Measurements from ENCODE around the gene KIAA1755. TPM values are rescaled to one million over a fixed set of nuclear protein-coding genes. Genes with fewer than 3 reads are reported as not detected.
"Not testable (repeated sequence)": the region's sequence is repeated elsewhere in the genome, so short reads cannot be mapped to it uniquely, and the experiment has no call there.

The KIAA1755 gene
- total RNA-seq, 2 donors from 2014 or later = not detected

DNA sequence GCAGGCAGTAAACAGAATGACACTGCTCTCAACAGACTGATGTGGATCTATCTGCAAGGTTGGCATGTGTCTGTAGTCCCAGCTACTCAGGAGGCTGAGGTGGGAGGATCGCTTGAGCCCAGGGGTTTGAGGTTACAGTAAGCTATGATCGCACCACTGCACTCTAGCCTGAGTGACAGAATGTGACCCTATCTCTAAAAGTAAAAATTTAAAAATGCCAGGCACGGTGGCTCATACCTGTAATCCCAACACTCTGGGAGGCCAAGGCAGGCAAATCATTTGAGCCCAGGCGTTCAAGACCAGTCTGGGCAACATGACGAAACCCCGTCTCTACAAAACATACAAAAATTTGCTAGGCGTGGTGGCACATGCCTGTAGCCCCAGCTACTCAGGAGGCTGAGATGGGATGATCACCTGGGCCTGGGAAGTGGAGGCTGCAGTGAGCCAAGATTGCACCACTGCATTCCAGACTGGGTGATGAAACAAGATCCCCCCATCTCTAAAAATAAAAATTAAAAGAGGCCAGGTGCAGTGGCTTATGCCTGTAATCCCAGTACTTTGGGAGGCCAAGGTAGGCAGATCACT is 23.6 kb upstream of the KIAA1755 start:
- H3K9me3 ChIP-seq (ENCODE audit: control insufficient read depth, low read length, poor library complexity, severe bottlenecking); H3K4me3 Mint-ChIP-seq; H3K27ac Mint-ChIP-seq; H3K36me3 Mint-ChIP-seq (ENCODE audit: low read depth); H3K4me1 Mint-ChIP-seq; ATAC-seq; DNase-seq: not testable (repeated sequence)
- peaks cover 34% of the 10 kb centered on the region for H3K27me3 Mint-ChIP-seq

DNA sequence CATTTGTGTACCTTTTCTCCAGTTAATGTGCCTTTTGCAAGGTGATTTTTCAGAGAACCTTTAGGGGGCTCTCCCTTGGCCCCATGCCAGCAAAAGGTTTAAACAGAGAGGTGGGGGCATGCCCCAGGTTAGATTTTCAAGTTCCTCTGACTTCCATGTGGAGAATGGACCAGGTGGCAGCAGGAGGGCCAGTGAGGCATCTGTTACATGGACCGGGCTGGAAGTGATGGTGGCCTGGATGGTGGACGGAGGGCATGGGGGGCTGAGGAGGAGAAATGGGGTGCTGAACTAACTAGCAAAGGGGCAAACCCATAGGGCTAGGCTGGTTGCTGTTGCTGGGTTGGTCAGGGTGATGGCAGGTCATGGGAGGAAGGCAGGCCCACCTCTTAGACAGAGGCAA is 22.7 kb upstream of the KIAA1755 start:
- peaks cover 7% of the 10 kb centered on the region for H3K4me1 Mint-ChIP-seq
- DNase-seq (no peak), ATAC-seq (no peak)
- no peak overlapping the region for H3K4me3 Mint-ChIP-seq
- H3K27ac Mint-ChIP-seq = no peak overlapping the region
- H3K36me3 Mint-ChIP-seq (ENCODE audit: low read depth) = no peaks in the 10 kb centered on the region
- peaks cover 31% of the 10 kb centered on the region for H3K27me3 Mint-ChIP-seq
- no peaks in the 10 kb centered on the region for H3K9me3 ChIP-seq (ENCODE audit: control insufficient read depth, low read length, poor library complexity, severe bottlenecking)

GRCh38 chr20:38281176-38281915 is 20.8 kb upstream of the KIAA1755 start:
- not testable (repeated sequence) for ATAC-seq; H3K36me3 Mint-ChIP-seq (ENCODE audit: low read depth); H3K4me1 Mint-ChIP-seq; H3K9me3 ChIP-seq (ENCODE audit: control insufficient read depth, low read length, poor library complexity, severe bottlenecking); DNase-seq; H3K4me3 Mint-ChIP-seq; H3K27ac Mint-ChIP-seq
- H3K27me3 Mint-ChIP-seq = peaks cover 19% of the 10 kb centered on the region

GRCh38 chr20:38278763-38279162 is 18.2 kb upstream of the KIAA1755 start:
- Mint-ChIP-seq H3K4me1 (no peaks in the 10 kb centered on the region), H3K27me3 (peaks cover 16% of the 10 kb centered on the region), H3K36me3 (ENCODE audit: low read depth) (no peaks in the 10 kb centered on the region), H3K27ac (no peak overlapping the region), H3K4me3 (no peak overlapping the region)
- DNase-seq (no peak), ATAC-seq (no peak)
- H3K9me3 ChIP-seq (ENCODE audit: control insufficient read depth, low read length, poor library complexity, severe bottlenecking) = no peaks in the 10 kb centered on the region

DNA sequence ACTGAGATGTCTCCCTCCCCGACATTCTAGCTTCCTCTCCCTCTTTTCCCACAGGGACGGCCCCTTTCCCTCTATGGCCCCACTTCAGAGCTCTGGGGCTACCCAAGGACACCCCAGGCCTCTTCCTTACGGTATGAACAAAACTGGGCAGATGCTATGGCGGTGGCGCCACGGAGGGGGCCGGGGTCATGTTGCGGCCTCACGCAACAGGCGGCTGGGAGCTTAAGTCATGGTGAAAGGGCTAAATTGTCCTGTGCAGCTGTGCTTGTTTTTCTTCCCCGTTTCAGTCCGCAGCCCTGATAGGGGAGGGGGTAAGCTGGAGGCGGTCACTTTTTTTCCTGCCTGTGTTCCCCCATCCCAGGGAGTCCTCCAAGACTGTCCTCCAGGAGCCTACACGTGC is 17.6 kb upstream of the KIAA1755 start:
- no peaks in the 10 kb centered on the region for H3K4me1 Mint-ChIP-seq
- DNase-seq (no peak), ATAC-seq (no peak)
- H3K27ac Mint-ChIP-seq = no peak overlapping the region
- H3K27me3 Mint-ChIP-seq = peaks cover 10% of the 10 kb centered on the region
- no peaks in the 10 kb centered on the region for H3K36me3 Mint-ChIP-seq (ENCODE audit: low read depth)
- no peak overlapping the region for H3K4me3 Mint-ChIP-seq
- H3K9me3 ChIP-seq (ENCODE audit: control insufficient read depth, low read length, poor library complexity, severe bottlenecking) = no peaks in the 10 kb centered on the region

DNA sequence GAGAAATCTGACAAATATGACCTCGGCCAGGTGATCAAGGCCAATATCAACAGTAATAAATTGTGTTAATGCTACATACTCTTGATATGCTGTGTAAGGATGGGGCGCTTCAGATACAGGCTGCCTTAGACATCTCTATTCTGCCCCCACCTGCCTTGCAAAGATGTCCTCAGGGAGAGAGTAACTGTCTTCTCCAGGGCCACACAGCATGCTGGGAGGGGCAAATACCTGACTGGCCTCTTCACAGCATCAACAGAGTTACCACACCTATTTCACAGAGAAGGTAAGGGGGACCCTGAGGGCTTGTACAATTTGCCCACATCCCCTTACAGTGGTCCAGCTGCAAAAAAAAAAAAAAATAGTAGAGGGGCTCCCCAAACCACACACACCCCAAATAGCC is 17.2 kb upstream of the KIAA1755 start:
- no peak overlapping the region for H3K4me3 Mint-ChIP-seq
- no peak for DNase-seq
- no peak for ATAC-seq
- peaks cover 9% of the 10 kb centered on the region for H3K27me3 Mint-ChIP-seq
- H3K36me3 Mint-ChIP-seq (ENCODE audit: low read depth) = no peaks in the 10 kb centered on the region
- H3K4me1 Mint-ChIP-seq = no peaks in the 10 kb centered on the region
- no peak overlapping the region for H3K27ac Mint-ChIP-seq
- H3K9me3 ChIP-seq (ENCODE audit: control insufficient read depth, low read length, poor library complexity, severe bottlenecking) = no peaks in the 10 kb centered on the region

GRCh38 chr20:38277285-38277684 is 16.8 kb upstream of the KIAA1755 start:
- ATAC-seq = no peak

GRCh38 chr20:38275815-38276550 is 15.4 kb upstream of the KIAA1755 start:
- H3K9me3 ChIP-seq (ENCODE audit: control insufficient read depth, low read length, poor library complexity, severe bottlenecking) = no peaks in the 10 kb centered on the region
- H3K27ac Mint-ChIP-seq = no peak overlapping the region
- ATAC-seq (no peak), DNase-seq (no peak)
- H3K27me3 Mint-ChIP-seq = peaks cover 13% of the 10 kb centered on the region
- no peaks in the 10 kb centered on the region for H3K4me1 Mint-ChIP-seq
- no peaks in the 10 kb centered on the region for H3K36me3 Mint-ChIP-seq (ENCODE audit: low read depth)
- H3K4me3 Mint-ChIP-seq = no peak overlapping the region

More at GRCh38 chr20:38277285-38277684, 16.8 kb upstream of the KIAA1755 start:
- no peaks in the 10 kb centered on the region for H3K9me3 ChIP-seq (ENCODE audit: control insufficient read depth, low read length, poor library complexity, severe bottlenecking)
- Mint-ChIP-seq H3K27me3 (peaks cover 13% of the 10 kb centered on the region), H3K27ac (no peak overlapping the region), H3K4me3 (no peak overlapping the region), H3K4me1 (no peaks in the 10 kb centered on the region), H3K36me3 (ENCODE audit: low read depth) (no peaks in the 10 kb centered on the region)
- no peak for DNase-seq

- Mint-ChIP-seq H3K27me3 (peaks cover 22% of the 10 kb centered on the region), H3K4me1 (no peaks in the 10 kb centered on the region), H3K4me3 (no peak overlapping the region), H3K27ac (no peak overlapping the region), H3K36me3 (ENCODE audit: low read depth) (peaks cover 3% of the 10 kb centered on the region)
- no peak for DNase-seq
- no peaks in the 10 kb centered on the region for H3K9me3 ChIP-seq (ENCODE audit: control insufficient read depth, low read length, poor library complexity, severe bottlenecking)
- no peak for ATAC-seq
Observed at GRCh38 chr20:38272961-38273360, 12.4 kb upstream of the KIAA1755 start.

- peaks cover 3% of the 10 kb centered on the region for H3K36me3 Mint-ChIP-seq (ENCODE audit: low read depth)
- ATAC-seq = no peak
- no peak overlapping the region for H3K27ac Mint-ChIP-seq
- no peaks in the 10 kb centered on the region for H3K9me3 ChIP-seq (ENCODE audit: control insufficient read depth, low read length, poor library complexity, severe bottlenecking)
- H3K27me3 Mint-ChIP-seq = peaks cover 21% of the 10 kb centered on the region
- no peaks in the 10 kb centered on the region for H3K4me1 Mint-ChIP-seq
- no peak for DNase-seq
- H3K4me3 Mint-ChIP-seq = no peak overlapping the region
Observed at GRCh38 chr20:38272398-38272797, 11.9 kb upstream of the KIAA1755 start.

DNA sequence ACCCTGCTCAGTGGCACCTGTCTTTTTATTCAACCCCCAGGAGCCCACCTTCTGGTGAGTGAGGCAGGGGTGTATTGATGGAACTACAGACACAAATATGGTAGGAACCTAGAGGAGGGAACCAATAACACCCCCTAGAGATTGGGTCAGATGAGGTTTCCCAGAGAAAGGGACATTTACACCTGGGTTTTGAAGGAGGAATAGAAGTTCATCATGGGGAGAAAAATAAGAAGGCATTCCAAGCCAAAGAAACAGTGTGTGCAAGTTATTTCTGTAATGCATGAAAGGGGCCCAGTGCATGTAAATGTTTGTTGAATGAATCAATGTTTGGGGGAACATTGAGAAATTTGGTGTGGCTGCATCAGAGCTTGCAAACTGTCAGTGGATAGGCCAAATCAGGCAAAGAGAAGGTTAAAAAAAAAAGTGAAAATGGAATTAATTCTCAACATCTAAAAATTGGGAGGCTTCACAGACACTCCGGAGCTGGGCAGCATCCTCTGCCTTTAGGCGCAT is 11.1 kb upstream of the KIAA1755 start:
- peaks cover 3% of the 10 kb centered on the region for H3K36me3 Mint-ChIP-seq (ENCODE audit: low read depth)
- no peak overlapping the region for H3K4me3 Mint-ChIP-seq
- ATAC-seq (no peak), DNase-seq (no peak)
- no peaks in the 10 kb centered on the region for H3K9me3 ChIP-seq (ENCODE audit: control insufficient read depth, low read length, poor library complexity, severe bottlenecking)
- H3K27ac Mint-ChIP-seq = no peak overlapping the region
- peaks cover 21% of the 10 kb centered on the region for H3K27me3 Mint-ChIP-seq
- no peaks in the 10 kb centered on the region for H3K4me1 Mint-ChIP-seq

DNA sequence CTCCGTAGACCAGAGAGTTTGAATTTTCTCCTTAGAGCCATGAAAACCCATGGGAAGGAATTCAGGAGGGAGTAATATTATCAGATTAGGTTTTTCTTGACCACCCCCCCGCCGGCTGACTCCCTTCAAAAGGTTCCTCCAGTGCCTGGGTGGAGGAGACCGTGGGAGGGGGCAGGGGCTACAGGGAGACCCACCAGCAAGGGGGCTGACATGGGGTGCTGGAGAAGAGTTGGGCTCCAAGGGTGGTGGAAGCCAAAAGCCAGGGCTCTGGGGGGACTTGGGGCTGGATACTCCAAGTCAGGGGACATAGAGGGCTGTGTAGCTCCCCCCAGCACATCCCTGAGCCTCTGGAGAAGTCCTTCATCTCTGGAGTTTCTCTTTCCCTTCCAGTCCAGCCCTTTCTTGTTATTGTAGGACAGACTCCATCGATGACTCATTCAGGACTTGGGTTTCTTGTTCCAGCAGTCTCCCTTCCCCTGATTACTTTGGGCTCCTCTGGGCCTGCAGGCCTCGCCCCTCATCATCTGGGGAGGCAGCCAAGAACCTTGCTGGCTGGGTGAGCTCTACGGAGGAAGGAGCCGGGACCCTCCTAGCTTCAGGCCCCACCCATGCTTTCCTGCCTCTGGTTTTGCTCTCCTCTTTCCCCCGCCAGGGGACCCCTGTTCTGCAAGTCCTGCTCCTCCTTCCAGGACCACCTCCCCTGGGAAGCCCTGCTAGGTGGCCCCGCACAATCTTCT is 10.5 kb upstream of the KIAA1755 start:
- no peaks in the 10 kb centered on the region for H3K9me3 ChIP-seq (ENCODE audit: control insufficient read depth, low read length, poor library complexity, severe bottlenecking)
- H3K27me3 Mint-ChIP-seq = peaks cover 21% of the 10 kb centered on the region
- ATAC-seq (no peak), DNase-seq (no peak)
- H3K36me3 Mint-ChIP-seq (ENCODE audit: low read depth) = peaks cover 3% of the 10 kb centered on the region
- H3K4me1 Mint-ChIP-seq = no peaks in the 10 kb centered on the region
- H3K27ac Mint-ChIP-seq = no peak overlapping the region
- no peak overlapping the region for H3K4me3 Mint-ChIP-seq

- H3K27ac Mint-ChIP-seq = no peak overlapping the region
- ATAC-seq (no peak), DNase-seq (no peak)
- H3K27me3 Mint-ChIP-seq = peaks cover 24% of the 10 kb centered on the region
- peaks cover 3% of the 10 kb centered on the region for H3K36me3 Mint-ChIP-seq (ENCODE audit: low read depth)
- H3K4me1 Mint-ChIP-seq = no peaks in the 10 kb centered on the region
- no peak overlapping the region for H3K4me3 Mint-ChIP-seq
- H3K9me3 ChIP-seq (ENCODE audit: control insufficient read depth, low read length, poor library complexity, severe bottlenecking) = no peaks in the 10 kb centered on the region
Observed at GRCh38 chr20:38269715-38270114, 9.2 kb upstream of the KIAA1755 start.
